Lower leg skin (tissue), 4 donors: ENCODE results near the gene UBASH3B. TPM values are rescaled to one million over a fixed set of nuclear protein-coding genes. Genes with fewer than 3 reads are reported as not detected.

Experiments
- DNase-seq, 2 donors: peaks; one replicate each; pipeline ENCODE4 v3.0.0-alpha.2; 2019; ENCODE audit warnings: low spot score in 2 of 2
- H3K4me3 ChIP-seq: fragments of 200-600 bp; sonication (generic); 2 replicates; pipeline ENCODE4 v1.5.1; 2017; ENCODE audit warnings: mild to moderate bottlenecking, low read depth; ENCODE audit not compliant: poor library complexity, severe bottlenecking
- CTCF ChIP-seq, 3 donors: fragments of 450-650 bp; IDR thresholded peaks; one replicate each; pipeline ENCODE4 v1.5.1; 2016; ENCODE audit warnings: antibody characterized with exemption in 3 of 3, mild to moderate bottlenecking in 3 of 3, moderate library complexity in 2 of 3
- POLR2A ChIP-seq, 2 donors: fragments of 450-650 bp; IDR thresholded peaks; one replicate each; pipeline ENCODE4 v1.6.1; 2016 to 2017; ENCODE audit warnings: antibody characterized with exemption in 2 of 2, mild to moderate bottlenecking in 1 of 2, moderate library complexity in 1 of 2
- WGBS, 2 donors: methylation state at CpG; one replicate each; pipeline ENCODE4 v1.1.5; 2018; 5-methylcytosine and 5-hydroxymethylcytosine counted together
- intact Hi-C: fragments of 100-400 bp; cut with DNase I; formaldehyde crosslinking; loops from one replicate; pipeline ENCODE4 v1.15.0; 2023; ENCODE audit warnings: low total_unique reads
- total RNA-seq, 4 donors: library from RNA; depleted of rRNA; stranded (reverse); fragments of >200 nt; gene quantifications; one replicate each; pipeline ENCODE4 v1.1.0, GENCODE V29; 2016

The UBASH3B gene
- total RNA-seq, 4 donors from 2014 or later: 14.2 to 58.4 (median 35.6) TPM

- WGBS, 2 donors: 84 to 88% methylated on average over 3 of the region's 3 CpGs
- no peak overlapping the region for H3K4me3 ChIP-seq
- TF ChIP-seq POLR2A (IDR thresholded peaks at IDR 0.05) (no peak), CTCF (IDR thresholded peaks at IDR 0.05) (no peak)
- intact Hi-C loops: no loop called here
- DNase-seq: no peak
Measured at GRCh38 chr11:122681070-122681469, 25.5 kb downstream of the UBASH3B start.

- DNase-seq: no peak
- intact Hi-C loops: no loop called here
- no peak overlapping the region for H3K4me3 ChIP-seq
- TF ChIP-seq CTCF (IDR thresholded peaks at IDR 0.05): no peak
- TF ChIP-seq POLR2A (IDR thresholded peaks at IDR 0.05): no peak
- 71 to 78% methylated on average over 7 of the region's 7 CpGs for WGBS, 2 donors
Measured at GRCh38 chr11:122681735-122682134, 26.2 kb downstream of the UBASH3B start.

DNA sequence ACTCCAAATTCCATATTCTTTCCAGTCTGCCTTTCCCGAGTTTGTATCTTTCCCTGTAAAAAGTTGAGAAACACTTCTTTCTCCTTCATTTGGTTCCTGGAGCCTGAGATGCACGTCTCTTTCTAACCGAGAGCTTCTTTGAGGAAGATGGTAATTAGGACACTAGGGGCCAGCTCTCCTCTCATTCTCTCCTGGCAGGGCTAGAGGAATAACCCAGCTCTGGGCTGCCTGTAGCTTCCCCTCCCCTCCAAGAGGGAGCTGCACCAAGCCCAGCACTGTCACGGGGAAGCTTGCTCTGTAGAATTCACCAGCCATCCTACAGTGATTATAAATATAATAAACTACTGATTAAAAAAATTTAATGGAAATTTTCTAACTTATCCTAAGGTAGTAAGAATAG is 26.9 kb downstream of the UBASH3B start:
- TF ChIP-seq CTCF (IDR thresholded peaks at IDR 0.05) (no peak), POLR2A (IDR thresholded peaks at IDR 0.05) (no peak)
- intact Hi-C loops: no loop called here
- 84 to 86% methylated on average over 4 of the region's 4 CpGs for WGBS, 2 donors
- no peak for DNase-seq
- no peak overlapping the region for H3K4me3 ChIP-seq

DNA sequence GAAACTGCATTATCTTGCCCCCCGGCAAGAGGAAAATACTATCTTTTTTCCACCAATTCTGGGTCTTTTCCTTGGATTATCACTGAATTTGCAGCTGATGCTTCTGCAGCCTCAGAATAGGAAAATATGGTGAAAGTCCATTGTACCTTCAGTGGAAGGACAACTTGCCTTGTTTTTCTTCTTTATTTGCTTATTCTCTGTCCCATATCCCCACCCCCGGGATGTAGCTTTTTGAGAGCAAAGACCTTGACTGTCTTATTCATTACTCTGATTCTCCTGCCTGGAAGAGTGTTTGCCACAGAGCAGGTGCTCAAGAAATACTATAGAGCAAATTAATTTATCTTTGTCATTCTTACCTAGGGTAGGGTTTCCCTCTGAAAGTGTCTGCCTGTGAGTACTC is 29.5 kb downstream of the UBASH3B start:
- DNase-seq: no peak
- intact Hi-C loops: no loop called here
- H3K4me3 ChIP-seq: no peak overlapping the region
- WGBS, 2 donors: 94 to 96% methylated on average over 2 of the region's 2 CpGs
- TF ChIP-seq POLR2A (IDR thresholded peaks at IDR 0.05): no peak
- no peak for TF ChIP-seq CTCF (IDR thresholded peaks at IDR 0.05)

DNA sequence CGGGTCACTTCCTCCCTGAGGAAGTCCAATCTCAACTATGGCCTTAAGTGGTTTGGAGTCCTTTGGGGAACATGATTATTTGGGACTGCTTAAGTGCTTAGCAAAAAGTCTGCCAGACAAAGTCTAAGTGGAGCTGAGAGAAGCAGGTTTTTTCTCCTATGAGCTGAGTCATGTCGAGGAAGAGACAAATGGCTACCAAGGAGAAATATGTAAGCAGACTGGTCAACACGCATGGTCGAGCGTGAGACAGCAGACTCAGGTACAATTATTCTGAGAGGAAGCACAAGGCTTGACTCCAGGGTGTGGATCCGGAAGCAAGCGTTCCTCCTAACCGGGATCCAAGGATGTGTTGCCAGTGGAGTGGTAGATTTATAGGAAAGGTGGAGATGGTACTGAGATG is 30.6 kb downstream of the UBASH3B start:
- H3K4me3 ChIP-seq: no peak overlapping the region
- 81 to 88% methylated on average over 8 of the region's 8 CpGs for WGBS, 2 donors
- TF ChIP-seq POLR2A (IDR thresholded peaks at IDR 0.05): no peak
- TF ChIP-seq CTCF (IDR thresholded peaks at IDR 0.05): no peak
- intact Hi-C loops: no loop called here
- no peak for DNase-seq

DNA sequence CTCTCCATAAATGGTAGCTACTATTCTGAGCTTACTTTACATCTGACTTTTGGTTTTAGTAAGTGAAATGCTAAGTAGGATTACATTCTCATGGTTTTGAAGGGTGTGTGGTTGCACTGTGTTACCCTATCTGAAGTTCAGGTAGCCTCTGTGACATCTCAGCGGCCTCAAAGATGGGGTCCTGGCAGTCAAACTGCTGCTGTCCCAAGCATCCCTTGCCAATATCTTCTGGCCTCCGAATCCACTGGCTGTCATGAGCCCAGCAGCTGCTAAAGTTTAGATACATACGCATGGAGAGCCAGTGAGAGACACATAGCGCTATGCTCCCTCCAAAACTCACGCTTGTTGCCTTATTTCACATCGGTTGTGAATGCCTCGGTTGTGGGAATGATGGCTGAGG is 34.9 kb downstream of the UBASH3B start:
- no peak overlapping the region for H3K4me3 ChIP-seq
- 90 to 92% methylated on average over 7 of the region's 7 CpGs for WGBS, 2 donors
- no peak for DNase-seq
- TF ChIP-seq POLR2A (IDR thresholded peaks at IDR 0.05) (no peak), CTCF (IDR thresholded peaks at IDR 0.05) (no peak)
- intact Hi-C loops: no loop called here
